ENCODE results near the gene MYLK.

Gene MYLK

DNA sequence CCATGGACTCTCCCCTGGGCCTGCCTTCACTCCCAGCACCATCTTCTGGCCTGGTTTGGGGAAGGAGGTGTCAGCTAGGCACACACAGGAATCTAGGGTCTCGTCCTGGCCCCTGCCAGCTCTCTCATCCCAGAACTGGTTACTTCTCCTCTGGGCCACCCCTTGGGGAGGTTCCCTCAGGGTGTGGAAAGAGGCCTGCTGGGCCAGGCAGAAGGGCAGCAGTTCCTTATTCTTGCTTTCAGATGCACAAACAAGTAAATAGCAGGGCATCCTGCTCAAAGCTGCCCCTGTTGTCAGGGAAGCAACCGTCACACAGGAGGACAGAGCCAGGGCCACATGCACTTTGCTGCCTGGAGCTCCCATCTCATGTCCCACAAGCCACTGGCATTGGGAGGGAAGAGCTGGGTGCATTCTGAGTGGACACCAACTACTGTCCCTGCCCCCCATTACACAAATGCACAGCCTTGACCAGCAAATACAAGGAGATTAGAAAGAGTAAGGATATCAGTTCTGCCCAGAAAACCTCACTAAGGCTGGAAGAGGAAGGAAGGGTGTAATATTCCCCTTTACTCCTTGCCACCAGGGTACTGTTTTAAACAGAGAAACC, 190.4 kb downstream of the MYLK start:
- no peak for FAIRE-seq

DNA sequence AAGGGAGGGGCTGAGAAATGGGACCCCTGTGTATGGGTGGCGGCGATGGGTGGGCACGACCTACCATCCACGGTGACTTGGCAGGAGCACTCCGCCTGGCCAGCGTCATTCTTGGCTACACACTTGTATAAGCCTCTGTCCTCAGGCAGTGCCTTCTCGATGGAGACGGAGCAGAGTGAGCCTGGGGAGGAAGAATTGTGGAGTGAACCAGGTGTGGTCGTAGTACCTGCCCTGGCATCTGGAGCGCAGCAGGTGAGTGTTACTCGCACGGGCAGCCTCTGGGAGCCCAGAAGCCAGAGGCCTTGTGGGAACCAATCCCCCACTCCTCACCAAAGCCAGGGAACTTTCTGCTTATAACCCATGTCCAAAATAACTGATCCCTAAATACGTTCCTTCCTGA, 191.5 kb downstream of the MYLK start:
- FAIRE-seq: no peak

DNA sequence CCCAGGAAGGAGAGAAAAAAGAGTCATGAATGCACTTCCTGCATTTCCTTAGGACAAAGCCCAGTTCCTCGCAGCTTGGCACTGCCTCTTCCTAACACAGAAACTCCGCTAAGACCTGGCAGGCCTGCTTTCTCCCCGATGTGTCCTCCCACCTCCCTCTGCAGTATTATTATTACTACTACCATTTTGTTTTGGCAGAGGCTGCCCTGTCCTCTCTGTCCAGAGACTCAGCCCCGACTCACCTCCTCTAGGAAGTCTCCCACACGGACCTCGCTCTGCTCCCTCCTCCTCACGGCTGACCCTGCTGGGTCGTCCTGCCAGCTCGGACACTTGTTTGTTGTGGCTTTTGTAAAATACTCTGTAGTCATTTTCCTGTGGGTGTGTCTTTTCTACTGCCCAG, 192.1 kb downstream of the MYLK start:
- no peak for FAIRE-seq

DNA sequence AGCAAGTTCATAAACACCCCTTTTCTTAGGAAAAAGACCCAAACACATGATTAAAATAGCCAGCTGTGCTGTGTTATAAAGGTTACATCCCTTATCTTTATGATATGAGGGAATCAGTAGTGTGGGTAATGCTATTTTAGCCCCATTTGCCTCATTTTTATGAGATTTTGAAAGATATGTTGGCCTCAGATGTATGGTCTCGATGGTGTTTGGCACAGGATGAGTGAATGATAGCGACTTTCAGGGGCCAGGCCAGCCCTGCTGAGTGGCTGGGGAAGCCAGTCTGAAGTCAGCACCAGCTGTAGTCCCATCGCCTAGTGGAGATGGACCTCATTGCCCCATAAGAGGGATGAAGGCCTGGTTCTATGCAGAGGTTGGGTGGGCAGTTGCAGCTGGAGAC, 194.3 kb downstream of the MYLK start:
- no peak for FAIRE-seq

DNA sequence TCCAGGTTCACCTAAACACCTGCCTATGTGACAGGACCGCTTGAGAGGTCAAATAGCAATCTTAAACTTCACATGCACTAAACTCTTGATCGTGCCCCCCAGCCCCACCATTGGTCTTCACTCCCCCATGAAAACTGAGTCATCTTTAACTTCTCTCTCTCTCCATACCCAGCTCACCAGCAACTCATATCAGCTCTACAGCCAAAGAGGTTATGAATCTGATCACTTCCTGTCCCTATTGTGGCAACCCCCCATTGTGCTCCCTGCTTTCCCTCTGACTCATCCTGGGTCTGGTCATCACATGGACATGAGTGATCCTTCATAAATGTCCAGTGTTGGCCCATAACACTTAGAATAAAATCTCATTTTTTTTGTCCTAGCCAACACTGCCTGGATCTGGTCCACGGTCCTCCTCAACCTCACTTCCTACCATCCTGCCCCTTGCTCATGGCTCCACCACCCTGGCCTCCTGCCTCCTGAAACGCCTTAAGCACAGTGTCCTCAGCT, 195.8 kb downstream of the MYLK start:
- FAIRE-seq: no peak

DNA sequence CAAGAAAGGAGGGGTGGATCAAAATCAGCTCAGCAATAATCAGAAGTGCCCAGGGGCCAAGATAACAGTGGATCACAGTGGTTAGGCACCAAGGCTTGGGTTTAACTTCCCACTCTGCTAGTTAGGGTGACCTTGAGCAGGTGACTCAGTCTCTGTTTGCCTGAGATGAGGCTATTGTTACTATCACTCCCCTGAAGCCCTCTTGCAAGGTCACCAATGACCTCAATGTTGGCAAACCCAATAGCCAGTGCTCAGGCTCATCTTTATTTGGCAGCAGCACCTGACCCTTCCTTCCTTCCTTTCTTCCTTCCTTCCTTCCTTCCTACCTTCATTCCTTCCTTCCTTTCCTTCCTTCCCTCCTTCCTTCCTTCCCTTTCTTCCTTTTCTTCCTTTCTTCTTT, 196.8 kb downstream of the MYLK start:
- no peak for FAIRE-seq

DNA sequence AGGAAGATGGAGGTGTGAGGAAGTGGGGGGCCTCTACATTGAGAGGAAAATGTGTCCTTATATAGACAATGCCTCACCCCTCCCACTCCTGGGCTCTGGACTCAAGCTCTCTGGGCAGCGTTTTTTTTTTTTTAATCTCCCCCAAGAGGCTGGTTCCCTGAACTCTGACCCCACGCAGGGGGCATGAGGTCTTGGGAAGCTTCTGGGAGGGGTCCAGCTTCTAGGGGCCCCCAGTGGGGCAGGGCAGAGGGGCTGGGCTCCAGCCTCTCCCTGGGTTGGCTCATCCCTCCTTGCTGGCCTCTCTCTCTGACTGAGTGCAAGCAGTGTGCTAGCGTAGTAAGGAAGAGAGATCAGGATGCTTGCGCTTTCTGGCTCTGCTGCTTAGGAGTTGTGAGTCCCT, 197.9 kb downstream of the MYLK start:
- no peak for FAIRE-seq

DNA sequence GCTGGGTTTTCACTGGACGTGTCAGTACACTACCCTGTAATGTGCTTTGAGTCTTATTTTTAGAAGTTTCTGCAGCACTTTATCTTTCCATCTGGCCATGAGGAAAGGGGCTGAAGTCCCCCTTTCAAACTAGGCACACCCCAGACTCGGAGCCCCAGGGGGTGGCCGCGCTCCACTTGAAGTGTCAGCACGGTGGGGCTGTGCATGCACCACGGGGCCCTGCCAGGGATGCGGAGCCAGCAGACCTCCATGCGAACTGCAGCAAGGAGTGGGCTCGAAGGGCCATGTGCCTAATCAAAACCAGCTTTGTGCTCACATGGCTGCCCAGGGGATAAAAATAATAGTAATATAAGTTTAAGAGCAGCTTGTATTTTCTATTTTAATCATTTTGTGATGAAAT, 198.4 kb downstream of the MYLK start:
- FAIRE-seq: no peak

DNA sequence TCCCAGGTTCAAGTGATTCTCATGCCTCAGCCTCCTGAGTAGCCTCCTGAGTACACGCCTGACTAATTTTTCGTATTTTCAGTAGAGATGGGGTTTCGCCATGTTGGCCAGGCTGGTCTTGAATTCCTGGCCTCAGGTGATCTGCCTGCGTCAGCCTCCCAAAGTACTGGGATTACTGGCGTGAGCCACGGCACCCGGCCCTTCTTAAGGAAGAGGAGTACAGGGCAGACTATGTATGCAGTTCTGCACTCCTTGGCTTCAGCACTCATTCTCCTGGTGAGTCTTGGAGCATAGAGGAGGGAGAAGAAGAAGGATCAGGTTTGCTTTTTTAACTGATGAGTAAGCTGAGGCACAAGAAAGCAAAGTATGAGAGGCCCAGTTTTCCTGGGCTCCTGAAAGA, 199.5 kb downstream of the MYLK start:
- FAIRE-seq: no peak

DNA sequence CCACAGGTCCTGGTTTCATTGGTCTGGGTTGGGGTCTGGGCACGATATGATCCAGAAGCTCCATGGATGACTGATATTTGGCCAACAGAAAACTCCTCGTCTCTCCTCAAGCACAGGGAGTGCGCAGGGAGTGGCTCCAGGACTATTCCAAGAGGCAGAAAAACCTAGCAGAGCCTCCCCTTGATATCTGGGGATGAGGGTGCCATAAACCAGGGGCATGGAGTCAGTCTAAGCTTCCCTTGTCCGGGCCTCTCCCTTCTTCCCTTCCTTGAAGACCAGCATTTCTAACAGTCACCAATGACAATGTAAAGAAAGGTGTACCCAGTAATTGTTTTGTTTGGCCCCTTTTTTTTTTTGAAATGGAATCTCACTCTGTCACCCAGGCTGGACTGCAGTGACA, 199.9 kb downstream of the MYLK start:
- FAIRE-seq: no peak

DNA sequence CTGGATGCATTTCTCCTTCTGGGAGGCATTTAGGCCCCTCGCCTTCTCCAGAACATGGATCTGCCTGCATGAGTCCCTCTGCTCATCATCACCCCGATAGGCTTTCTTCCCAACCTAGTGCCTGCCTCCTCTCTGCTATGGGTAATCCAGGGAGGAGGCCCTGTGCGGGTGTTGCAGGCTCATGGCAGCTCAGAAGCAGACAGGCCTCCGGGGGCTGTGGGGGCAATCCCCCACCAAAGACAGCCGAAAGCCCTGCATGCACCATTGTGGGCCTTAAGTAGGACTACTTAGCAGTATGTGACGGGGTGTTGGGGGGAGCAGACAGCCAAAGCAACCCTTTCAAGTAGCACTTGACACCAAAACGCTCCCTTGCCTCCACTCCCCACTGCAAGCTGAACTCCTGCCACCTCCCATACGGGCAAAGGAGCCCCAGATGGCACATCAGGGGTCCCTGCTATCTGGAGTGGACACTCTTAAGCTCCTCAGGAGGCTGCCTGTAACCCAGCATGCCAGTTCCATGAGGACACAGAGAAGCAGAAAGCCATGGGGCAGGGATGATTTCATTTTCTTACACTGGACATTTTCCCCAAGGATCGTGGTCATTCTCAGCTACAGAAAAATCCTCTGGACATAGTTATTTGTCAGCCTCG, 200.5 kb downstream of the MYLK start:
- FAIRE-seq: no peak

DNA sequence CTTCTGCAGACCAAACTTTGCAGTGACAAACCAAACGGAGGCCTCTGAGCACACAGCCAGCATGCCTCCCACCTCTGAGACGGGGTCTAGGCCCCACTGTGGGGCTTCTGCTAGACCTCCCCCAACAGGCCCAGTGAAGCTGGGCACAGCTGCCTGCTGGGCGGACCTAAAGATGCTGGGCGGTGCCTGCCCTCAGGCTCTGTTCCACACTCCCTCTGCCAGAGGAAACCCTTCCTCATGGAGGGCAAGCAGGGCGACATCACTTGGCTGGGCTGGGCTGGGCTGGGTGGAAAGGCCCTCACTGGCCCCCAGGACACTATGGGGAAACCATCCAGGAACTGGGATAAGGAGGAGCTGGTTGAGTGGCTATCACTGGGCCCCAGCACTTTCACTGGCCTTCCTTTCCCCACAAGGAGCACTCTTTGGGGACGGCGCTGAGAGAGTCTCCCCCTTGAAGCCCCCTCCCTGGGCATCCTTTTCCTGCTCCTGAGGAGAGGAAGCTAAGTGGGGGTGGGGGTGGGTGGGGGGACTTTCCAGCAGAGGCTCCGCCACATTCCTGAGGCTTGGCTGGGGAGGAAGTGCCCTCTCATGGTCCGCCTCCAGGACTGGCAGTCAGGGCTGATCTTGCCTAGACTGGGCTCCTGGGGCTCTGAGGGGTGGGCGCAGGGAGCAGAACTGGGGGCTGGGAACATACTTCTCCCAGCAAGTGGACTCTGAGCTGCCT, 201.2 kb downstream of the MYLK start:
- FAIRE-seq: no peak

DNA sequence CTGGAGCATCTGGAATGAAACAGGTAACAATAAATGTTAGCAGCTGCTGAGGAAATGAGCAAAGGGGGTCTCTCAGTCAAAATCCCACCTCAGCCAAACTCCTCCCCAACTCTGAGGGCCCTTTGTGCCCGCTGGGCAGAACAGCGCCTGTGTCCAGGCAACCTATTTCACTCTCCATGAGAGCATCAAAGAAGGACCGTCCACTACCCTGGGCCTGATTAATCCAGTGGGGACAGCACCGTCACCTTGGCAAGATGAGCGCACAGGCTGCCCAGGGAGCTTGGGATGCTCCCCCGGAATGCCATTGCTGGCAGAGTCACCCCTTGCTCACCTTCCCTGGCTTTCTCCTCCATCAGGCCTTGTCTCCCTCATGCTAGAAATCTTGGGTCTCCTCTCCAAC, 201.8 kb downstream of the MYLK start:
- no peak for FAIRE-seq

DNA sequence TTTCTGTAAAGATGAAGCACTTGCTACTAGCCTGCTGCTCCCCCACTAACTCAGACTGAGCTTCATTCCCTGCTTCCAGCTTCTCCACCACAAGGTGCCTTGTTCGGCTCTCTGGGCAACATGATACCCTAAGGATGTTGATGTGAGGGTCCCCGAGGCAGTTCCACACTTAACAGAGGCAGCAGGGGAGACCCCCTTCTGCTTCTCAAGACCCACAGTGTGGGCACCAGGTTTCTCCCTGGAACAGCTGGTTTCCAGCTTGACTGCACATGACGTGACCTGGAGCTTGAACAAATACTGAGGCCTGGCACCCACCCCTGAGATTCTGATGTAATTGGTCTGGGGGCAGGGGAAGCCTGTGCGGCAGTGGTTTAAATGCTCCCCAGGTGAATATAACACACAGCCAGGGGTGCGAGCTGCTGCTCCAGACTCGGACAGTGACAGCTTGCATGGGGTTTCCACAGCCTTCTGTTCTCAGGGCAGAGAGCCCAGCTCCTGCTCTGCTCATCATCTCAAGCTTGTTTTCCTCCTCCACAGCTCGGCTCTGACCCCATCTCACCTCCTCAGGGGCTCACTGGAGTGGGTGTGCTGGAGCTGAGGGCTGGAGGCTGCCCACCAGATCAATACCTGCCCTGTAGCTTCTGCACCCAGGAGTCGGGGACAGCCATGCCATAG, 204.3 kb downstream of the MYLK start:
- no peak for FAIRE-seq

DNA sequence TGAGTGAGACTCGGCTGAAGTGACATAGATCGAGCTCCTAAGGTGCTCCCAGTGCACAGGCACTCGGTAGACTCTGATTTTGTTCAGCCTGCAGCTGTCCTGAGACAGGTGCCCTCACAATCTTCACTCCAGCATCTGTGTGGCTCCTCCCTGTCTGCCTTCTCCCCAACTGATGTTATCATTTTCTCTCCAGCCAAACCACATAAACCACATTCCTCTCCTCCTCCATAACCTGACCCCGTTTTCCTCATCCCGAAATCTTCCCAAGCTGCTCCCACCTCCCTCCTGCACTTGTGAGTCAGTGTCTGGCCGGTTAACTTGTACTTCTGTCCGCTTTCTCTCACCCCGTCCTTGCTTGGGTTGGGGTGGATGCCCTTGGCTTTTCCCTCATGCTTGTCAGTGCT, 206.0 kb downstream of the MYLK start:
- FAIRE-seq: no peak

DNA sequence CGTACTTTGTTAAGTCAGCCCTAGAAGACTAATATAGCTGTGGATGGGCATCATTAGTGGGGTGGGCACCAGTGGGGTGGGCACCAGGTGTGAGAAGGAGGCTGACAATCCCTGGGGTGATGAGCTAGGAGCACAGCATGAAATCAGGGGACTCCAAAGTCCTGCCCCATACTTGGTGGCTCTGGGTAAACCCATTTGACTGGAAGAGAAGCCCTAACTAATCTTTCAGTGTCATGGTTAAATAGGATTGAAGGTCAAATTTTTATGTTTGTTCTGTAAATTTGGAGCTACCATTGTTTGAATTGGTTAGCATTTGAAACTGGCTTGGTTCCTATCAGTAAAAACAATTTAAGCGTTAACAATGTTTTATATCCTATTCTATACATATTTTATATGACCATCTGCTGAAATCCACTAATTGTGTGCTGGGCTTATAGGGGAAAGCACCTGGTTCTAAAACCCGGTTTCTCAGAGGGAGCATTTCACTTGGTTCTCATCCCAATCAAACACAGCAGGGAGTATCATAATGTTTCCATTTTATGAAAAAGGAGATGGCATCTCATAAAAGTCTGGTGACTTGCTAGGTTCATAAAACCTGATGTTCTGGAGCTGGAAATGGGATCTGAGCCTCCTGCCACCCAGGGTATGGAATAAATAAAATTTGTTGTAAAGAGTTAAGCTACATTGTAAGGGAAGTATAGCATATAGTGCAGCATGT, 211.5 kb downstream of the MYLK start:
- FAIRE-seq: no peak

DNA sequence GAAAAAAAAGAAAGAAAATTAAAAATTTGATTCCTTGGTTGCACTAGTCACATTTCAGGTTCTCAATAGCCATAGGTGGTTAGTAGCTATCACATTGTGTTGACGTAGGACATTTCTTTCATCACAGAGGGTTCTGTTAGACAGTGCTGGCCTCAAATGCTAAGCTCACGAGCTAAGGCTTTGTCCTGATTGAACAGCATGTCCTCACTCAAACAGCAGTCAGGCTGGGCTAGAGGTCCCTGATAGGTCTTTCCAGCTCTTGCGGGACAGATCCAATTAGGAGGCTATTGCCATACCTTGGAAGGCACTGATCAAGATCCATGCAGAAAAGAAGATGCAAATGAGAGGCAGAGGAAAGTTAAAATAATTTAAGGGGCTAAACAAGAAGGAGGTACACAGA, 213.4 kb downstream of the MYLK start:
- no peak for FAIRE-seq

DNA sequence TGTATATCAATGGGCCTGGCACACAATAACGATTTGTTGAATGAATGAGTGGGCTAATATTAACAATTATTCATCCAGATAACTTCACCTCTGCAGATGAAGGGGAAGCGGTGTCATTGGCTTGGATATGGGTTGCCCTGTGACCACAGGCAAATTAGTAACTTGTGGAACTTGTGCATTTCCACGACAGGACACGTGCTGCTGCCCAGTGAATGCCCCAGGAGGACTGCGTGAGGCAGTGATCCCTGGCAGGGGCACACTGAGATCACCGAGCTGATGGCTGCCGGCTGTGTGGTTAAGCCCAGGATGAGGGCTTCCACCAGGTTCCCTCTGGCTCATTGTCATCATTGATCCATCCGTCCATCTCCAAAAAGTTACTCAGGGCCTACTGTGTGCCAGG, 215.2 kb downstream of the MYLK start:
- no peak for FAIRE-seq

DNA sequence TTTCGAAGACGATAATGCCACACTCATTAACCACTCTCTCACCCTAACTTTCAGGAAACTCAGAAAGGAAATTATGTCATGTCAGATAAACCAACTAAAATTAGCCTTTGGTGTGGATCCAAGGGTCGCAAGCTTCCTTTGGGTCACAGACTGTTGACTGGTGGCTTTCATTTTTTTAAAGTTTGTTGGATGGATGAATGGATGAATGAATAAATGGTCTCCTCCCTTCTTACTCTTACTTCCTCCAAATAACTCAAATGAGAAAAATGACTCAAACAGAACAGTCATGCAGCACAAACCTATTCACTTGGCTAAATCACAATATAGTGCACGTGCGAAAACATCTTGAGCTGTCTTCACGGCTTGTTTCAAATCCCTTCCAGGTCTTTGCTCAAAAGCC, 216.3 kb downstream of the MYLK start:
- no peak for FAIRE-seq

DNA sequence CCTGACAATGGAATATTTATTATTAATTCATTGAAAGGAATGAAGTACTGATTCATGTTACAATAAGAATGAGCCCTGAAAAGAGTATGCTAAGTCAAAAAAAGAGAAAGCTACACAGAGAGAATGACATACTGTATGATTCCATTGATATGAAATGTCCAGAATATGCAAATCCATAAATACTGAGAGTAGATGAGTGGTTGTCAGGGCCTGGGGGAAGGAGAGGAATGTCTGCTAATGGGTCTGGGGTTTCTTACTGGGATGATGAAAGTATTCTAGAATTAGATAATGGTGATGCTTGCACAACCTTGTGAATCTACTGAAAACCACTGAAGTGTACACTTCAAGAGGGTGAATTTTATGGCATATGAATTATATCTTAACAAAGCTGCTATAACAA, 219.4 kb downstream of the MYLK start:
- FAIRE-seq: no peak

DNA sequence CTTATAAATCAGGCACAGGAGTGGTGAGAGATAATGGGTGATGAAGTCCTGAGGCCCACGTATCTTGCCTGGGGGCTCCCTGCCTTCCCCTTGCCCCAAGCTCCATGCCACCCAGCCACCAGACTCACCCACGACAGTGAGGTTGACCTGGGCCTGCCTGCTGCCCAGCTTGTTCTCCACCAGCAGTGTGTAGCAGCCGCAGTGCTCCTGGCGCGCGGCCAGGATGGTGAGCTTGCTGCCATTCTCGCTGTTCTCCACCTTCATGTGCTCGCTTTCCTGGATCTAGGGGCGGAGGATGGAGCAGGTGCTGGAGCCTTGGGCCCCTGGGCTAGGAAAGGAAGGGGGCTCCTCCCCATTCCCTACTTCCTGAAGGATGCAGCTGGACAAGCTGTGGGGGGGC, 220.2 kb downstream of the MYLK start:
- FAIRE-seq: no peak

DNA sequence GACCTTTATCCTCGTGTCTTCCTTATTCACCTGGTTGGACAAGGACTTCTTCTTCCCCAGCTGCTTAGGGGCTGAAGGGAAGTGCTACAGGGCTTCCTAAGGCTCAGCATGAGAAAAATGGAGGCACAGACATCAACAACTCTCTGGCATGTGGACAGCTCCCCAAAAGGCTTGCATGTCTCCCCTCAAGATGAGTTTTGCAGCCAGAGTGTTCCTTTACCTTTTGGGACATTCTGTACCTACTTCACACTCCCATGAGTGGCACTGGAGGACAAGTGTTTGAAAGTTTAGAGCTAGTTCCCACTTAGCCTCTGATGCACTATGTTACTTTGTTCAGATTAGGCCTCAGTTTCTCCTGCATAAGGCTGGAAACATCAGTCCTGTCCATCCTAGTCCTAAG, 222.2 kb downstream of the MYLK start:
- no peak for FAIRE-seq

DNA sequence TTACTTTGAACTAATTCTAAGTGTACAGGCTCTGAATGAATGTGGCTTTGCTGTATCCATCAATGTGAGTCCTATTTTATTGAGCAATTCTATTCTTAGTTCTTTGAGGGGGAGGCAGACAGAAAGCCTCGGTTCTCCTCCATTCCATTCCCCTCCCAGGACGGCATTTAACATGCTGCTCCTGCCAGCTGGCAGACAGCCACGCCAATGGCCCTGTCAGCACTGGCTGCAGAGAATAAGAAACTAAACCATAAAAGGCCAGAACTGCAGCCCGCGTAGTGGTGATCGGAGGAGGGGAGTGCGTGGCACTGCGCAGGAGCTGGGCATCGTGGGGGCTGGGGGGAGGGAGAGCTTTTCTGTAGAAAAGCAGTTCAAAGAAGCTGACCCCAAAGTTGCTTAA, 223.2 kb downstream of the MYLK start:
- FAIRE-seq: no peak
